OCI-LY1 (cell line): ENCODE data around the gene VARS1.

ENCODE experiments used
- CTCF ChIP-seq: fragments of 200-600 bp; sonication (generic), shearing (Covaris generic); IDR thresholded peaks from 2 replicates; pipeline ENCODE4 v1.5.1; 2017; ENCODE audit warnings: mild to moderate bottlenecking, antibody characterized with exemption, low read length, moderate library complexity, mixed read lengths
- EZH2 ChIP-seq: fragments of 200-600 bp; sonication (generic), shearing (Covaris generic); IDR thresholded peaks from 2 replicates; pipeline ENCODE4 v1.8.0; 2017; ENCODE audit warnings: borderline replicate concordance, mixed run types, mild to moderate bottlenecking, antibody characterized with exemption, low read length, moderate library complexity, mixed read lengths

DNA sequence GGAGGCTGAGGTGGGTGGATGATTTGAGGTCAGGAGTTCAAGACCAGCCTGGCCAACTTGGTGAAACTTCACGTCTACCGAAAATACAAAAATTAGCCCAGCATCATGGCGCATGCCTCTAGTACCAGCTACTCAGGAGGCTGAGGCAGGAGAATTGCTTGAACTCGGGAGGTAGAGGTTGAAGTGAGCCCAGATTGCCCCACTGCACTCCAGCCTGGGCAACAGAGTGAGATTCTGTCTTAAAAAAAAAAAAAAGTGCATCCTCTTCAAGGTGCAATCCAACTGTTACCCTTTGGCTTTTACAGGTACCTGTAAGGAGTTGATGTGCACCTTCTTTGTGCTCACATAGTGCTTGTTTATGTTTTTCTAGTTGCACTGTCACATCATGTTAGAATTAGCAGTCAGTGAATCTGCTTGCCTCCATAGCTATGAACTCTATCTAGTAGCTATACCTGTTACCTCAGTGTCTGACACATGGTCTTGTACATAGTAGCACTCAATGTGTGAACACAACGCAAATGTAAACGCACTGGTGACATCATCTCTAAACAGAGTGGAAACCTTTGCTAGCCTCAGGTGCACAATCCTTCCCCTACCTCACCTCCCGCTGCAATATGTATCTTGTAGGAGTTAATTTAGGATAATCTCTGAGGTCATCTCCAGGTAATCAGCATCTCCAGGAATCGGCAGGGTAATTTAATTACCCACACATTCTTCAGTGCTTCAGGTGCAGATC lies 46.1 kb downstream of the VARS1 start:
- no peak for TF ChIP-seq CTCF
- TF ChIP-seq EZH2: no peak
